IPS-15b (cell line): Measurements from ENCODE around the gene MRPL3.

Source experiments
- H3K27me3 ChIP-seq: one replicate; pipeline ENCODE4 v1.6.1; 2013; ENCODE audit warnings: low read length; ENCODE audit not compliant: control insufficient read depth, insufficient read depth
- H3K36me3 ChIP-seq: one replicate; pipeline ENCODE4 v1.6.1; 2013; ENCODE audit warnings: low read length; ENCODE audit not compliant: control insufficient read depth, insufficient read depth
- H3K4me1 ChIP-seq: one replicate; pipeline ENCODE4 v1.6.1; 2013; ENCODE audit warnings: mild to moderate bottlenecking, low read length; ENCODE audit not compliant: control insufficient read depth, insufficient read depth
- H3K4me3 ChIP-seq: one replicate; pipeline ENCODE4 v1.5.1; 2013; ENCODE audit warnings: low read depth, low read length
- H3K9ac ChIP-seq: one replicate; pipeline ENCODE4 v1.6.1; 2013; ENCODE audit warnings: low read depth, mild to moderate bottlenecking, low read length
- H3K9me3 ChIP-seq: one replicate; pipeline ENCODE4 v1.6.1; 2013; ENCODE audit warnings: mild to moderate bottlenecking, low read length; ENCODE audit not compliant: control insufficient read depth, insufficient read depth

Gene MRPL3

GRCh38 chr3:131453533-131453932, 49.2 kb downstream of the MRPL3 start:
- H3K36me3 ChIP-seq, result no peaks in the 10 kb centered on the region
- H3K4me1 ChIP-seq, result no peaks in the 10 kb centered on the region
- no peaks in the 10 kb centered on the region for H3K27me3 ChIP-seq
- no peaks in the 10 kb centered on the region for H3K9me3 ChIP-seq
- no peak overlapping the region for H3K4me3 ChIP-seq
- H3K9ac ChIP-seq, result no peak overlapping the region

- Histone ChIP-seq H3K4me1 (no peaks in the 10 kb centered on the region), H3K9ac (no peak overlapping the region), H3K9me3 (no peaks in the 10 kb centered on the region), H3K36me3 (no peaks in the 10 kb centered on the region), H3K4me3 (no peak overlapping the region), H3K27me3 (no peaks in the 10 kb centered on the region)
Observed at GRCh38 chr3:131447349-131447748, 55.4 kb downstream of the MRPL3 start.

GRCh38 chr3:131444180-131444579, 58.6 kb downstream of the MRPL3 start:
- Histone ChIP-seq H3K9me3 (no peaks in the 10 kb centered on the region), H3K9ac (no peak overlapping the region), H3K4me1 (no peaks in the 10 kb centered on the region), H3K36me3 (no peaks in the 10 kb centered on the region), H3K4me3 (no peak overlapping the region), H3K27me3 (no peaks in the 10 kb centered on the region)

GRCh38 chr3:131439084-131439483, 63.7 kb downstream of the MRPL3 start:
- H3K4me1 ChIP-seq, result no peaks in the 10 kb centered on the region
- no peak overlapping the region for H3K4me3 ChIP-seq
- H3K27me3 ChIP-seq, result no peaks in the 10 kb centered on the region
- no peaks in the 10 kb centered on the region for H3K36me3 ChIP-seq
- H3K9me3 ChIP-seq, result no peaks in the 10 kb centered on the region
- no peak overlapping the region for H3K9ac ChIP-seq

DNA sequence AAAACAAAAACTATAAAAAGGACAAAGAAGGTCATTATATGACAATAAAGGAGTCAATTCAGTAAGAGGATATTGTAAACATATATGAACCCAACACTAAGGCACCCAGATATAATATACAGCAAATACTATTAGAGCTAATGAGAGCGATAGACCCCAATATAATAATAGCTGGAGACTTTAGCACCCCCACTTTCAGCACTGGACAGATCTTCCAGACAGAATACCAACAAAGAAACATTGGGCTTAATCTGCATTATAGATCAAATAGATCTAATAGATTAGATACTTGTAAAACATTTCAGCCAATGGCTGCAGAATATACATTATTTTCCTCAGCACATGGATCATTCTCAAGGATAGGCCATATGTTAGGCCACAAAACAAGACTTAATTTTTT, 67.8 kb downstream of the MRPL3 start:
- Histone ChIP-seq H3K4me1 (no peaks in the 10 kb centered on the region), H3K36me3 (no peaks in the 10 kb centered on the region), H3K9ac (no peak overlapping the region), H3K4me3 (no peak overlapping the region), H3K9me3 (no peaks in the 10 kb centered on the region), H3K27me3 (no peaks in the 10 kb centered on the region)

DNA sequence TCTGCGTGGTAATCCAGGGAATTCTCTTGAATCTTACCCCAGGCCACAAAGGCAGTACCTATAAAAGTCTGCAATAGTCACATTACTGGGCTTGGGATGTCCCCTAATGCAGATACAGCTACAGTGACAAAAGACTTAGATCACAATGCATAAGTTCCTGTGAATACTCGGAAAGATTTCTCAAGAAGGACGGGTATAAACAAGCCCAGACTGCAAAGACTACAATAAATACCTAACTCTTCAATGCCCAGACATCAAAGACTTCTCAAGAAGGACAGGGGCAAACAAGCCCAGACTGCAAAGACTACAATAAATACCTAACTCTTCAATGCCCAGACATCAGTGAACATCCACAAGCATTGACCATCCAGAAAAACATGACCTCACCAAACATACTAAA, 70.3 kb downstream of the MRPL3 start:
- no peak overlapping the region for H3K4me3 ChIP-seq
- no peaks in the 10 kb centered on the region for H3K9me3 ChIP-seq
- no peaks in the 10 kb centered on the region for H3K4me1 ChIP-seq
- H3K36me3 ChIP-seq, result no peaks in the 10 kb centered on the region
- no peak overlapping the region for H3K9ac ChIP-seq
- H3K27me3 ChIP-seq, result no peaks in the 10 kb centered on the region

DNA sequence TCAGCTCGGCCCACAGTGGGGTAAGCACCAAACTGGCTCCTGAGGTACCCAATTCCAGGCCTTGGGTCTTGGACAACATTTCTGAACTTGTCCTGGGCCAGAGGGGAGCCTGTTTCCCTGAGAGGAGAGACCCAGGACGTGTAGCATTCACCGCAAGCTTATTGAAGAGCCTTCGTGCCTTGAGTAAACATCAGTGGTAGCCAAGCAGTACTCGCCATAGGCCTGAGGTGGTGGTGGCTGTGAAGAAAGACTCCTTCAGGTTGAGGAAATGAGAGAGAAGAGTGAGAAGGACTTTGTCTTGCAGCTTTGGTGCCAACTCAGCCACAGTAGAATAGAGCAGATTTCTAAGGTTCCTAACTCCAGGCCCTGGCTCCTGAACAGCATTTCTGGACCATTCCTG, 71.0 kb downstream of the MRPL3 start:
- Histone ChIP-seq H3K4me1 (no peaks in the 10 kb centered on the region), H3K9ac (no peak overlapping the region), H3K27me3 (no peaks in the 10 kb centered on the region), H3K4me3 (no peak overlapping the region), H3K36me3 (no peaks in the 10 kb centered on the region), H3K9me3 (no peaks in the 10 kb centered on the region)

DNA sequence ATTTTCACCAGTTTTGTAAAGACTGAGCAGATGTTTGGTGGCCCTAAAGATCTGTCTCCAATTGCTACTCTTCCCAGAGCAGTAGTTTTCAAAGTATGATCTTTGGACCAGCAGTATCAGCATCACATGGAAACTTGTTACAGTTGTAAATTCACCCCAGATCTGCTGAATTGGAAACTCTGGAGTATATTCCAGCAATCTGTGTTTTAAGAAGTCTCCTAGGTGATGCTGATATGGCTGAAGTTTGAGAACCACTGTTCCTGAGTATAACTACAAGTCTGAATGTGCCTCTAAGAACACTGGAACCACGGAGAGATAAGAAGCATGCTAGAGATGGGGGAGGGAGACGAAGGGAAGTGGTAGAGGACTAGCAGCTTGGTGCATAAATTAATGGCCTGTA, 75.5 kb downstream of the MRPL3 start:
- no peaks in the 10 kb centered on the region for H3K27me3 ChIP-seq
- H3K9ac ChIP-seq, result peak overlapping the region; percentile 50
- no peaks in the 10 kb centered on the region for H3K36me3 ChIP-seq
- no peak overlapping the region for H3K4me3 ChIP-seq
- no peaks in the 10 kb centered on the region for H3K9me3 ChIP-seq
- no peaks in the 10 kb centered on the region for H3K4me1 ChIP-seq

DNA sequence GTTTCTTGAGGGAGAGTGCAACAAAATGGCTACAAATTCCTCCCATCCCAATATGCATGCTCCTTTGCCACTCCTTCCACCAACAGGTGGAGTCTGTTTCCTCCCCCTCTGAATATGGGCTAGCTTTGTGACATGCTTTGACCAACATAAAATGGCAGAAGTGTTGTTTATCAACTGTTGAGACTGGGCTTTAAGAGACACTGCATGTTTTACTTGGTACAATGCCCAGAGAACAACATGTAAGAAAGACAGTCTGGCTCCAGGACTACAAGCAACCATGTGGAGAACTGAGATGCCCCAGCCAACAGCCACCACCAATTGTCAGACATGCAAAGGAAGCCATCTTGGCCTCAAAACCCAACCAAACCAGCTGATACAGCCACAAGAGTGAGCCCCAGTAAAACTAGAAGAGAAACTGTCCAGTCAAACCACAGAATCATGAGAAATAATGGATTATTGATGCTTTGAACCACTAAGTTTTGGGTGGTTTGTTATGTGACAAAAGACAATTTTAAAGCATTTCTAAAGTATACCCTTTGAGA, 80.7 kb downstream of the MRPL3 start:
- Histone ChIP-seq H3K27me3 (no peaks in the 10 kb centered on the region), H3K36me3 (no peaks in the 10 kb centered on the region), H3K4me3 (no peak overlapping the region), H3K9me3 (no peaks in the 10 kb centered on the region), H3K4me1 (no peaks in the 10 kb centered on the region), H3K9ac (no peak overlapping the region)

DNA sequence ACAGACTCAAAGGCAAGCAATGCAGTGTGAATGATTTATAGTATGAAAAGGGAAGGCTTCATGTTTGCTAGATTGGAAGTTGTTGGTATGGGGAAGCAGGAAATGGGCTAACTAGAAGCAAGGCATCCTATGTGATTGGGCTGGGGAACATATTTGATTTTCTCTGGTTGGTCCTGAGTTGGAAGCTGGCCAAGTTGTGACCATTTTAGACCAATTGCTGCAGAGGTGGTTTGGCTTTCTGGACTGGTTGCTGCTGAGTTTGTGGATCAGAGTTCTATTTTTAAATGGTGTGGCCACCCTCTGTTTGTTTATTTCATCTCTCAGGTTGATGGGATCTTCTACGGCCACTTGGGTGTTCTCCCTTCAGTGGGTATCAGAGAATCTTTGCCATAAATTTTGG, 81.5 kb downstream of the MRPL3 start:
- no peaks in the 10 kb centered on the region for H3K27me3 ChIP-seq

GRCh38 chr3:131417751-131418150, 85.0 kb downstream of the MRPL3 start:
- no peaks in the 10 kb centered on the region for H3K27me3 ChIP-seq
- no peak overlapping the region for H3K4me3 ChIP-seq
- H3K9ac ChIP-seq, result no peak overlapping the region
- H3K4me1 ChIP-seq, result no peaks in the 10 kb centered on the region
- no peaks in the 10 kb centered on the region for H3K36me3 ChIP-seq
- no peaks in the 10 kb centered on the region for H3K9me3 ChIP-seq

More for the DNA sequence above, 81.5 kb downstream of the MRPL3 start:
- Histone ChIP-seq H3K4me3 (no peak overlapping the region), H3K9ac (no peak overlapping the region), H3K9me3 (no peaks in the 10 kb centered on the region), H3K4me1 (no peaks in the 10 kb centered on the region), H3K36me3 (no peaks in the 10 kb centered on the region)
